Measurements from ENCODE around the gene OR8D2. TPM values are rescaled to one million over a fixed set of nuclear protein-coding genes. Genes with fewer than 3 reads are reported as not detected.

The OR8D2 gene
- total and polyA plus RNA-seq, 2 donors (not counting 1 experiment from before 2014, with no cell fraction given), result not detected

GRCh38 chr11:124301548-124301947, 18.4 kb downstream of the OR8D2 start:
- no peak overlapping the region for H3K4me2 ChIP-seq (replicated peaks; ENCODE audit: low read depth, low read length, poor library complexity, severe bottlenecking)
- H3K27ac ChIP-seq (ENCODE audit: low read length in 2 of 2), result no peak overlapping the region
- H4K20me1 ChIP-seq (ENCODE audit: control insufficient read depth, insufficient read depth, low read length, poor library complexity, severe bottlenecking), result no peaks in the 10 kb centered on the region
- 100% methylated on average over 1 of the region's 3 CpGs for WGBS (ENCODE audit: insufficient coverage)
- CTCF ChIA-PET, result no interaction called here
- H3K4me3 Mint-ChIP-seq, result no peak overlapping the region
- no peaks in the 10 kb centered on the region for H3K4me1 Mint-ChIP-seq
- H2AFZ ChIP-seq (ENCODE audit: insufficient read depth, low read depth, low read length, poor library complexity, severe bottlenecking), result no peak overlapping the region
- TF ChIP-seq EZH2 (IDR thresholded peaks at IDR 0.05; ENCODE audit: borderline replicate concordance, insufficient read depth, low read depth, low read length, poor library complexity, severe bottlenecking) (no peak), CTCF (IDR thresholded peaks at IDR 0.05) (no peak)
- POLR2A ChIA-PET, result no interaction called here
- H3K27ac Mint-ChIP-seq, result no peak overlapping the region
- H3K9me3 Mint-ChIP-seq (ENCODE audit: insufficient read depth), result no peaks in the 10 kb centered on the region
- H3K9me3 ChIP-seq (ENCODE audit: control extremely low read depth in 1 of 3, control insufficient read depth in 2 of 3, insufficient read depth in 1 of 3, low read length in 2 of 3), result no peaks in the 10 kb centered on the region
- H3K36me3 ChIP-seq (replicated peaks in 1 of 2; ENCODE audit: control extremely low read depth in 1 of 2, control insufficient read depth in 1 of 2, extremely low read depth in 1 of 2, insufficient read depth in 2 of 2, low read length in 1 of 2), result no peaks in the 10 kb centered on the region
- ATAC-seq (ENCODE audit: low read depth) (no peak), DNase-seq (no peak)
- peaks cover 8% of the 10 kb centered on the region for H3K27me3 Mint-ChIP-seq
- no peaks in the 10 kb centered on the region for H3K79me2 ChIP-seq (ENCODE audit: control insufficient read depth, insufficient read depth, low read length)
- intact Hi-C loops (cut with micrococcal nuclease), result no loop called here
- no peak overlapping the region for H3K4me3 ChIP-seq (ENCODE audit: control extremely low read depth in 1 of 5, extremely low read depth in 1 of 5, insufficient read depth in 1 of 5, low read depth in 2 of 5, low read length in 4 of 5)
- H3K4me1 ChIP-seq (ENCODE audit: control insufficient read depth in 2 of 2, insufficient read depth in 2 of 2, low read length in 2 of 2), result no peaks in the 10 kb centered on the region
- H3K9ac ChIP-seq (ENCODE audit: low read length), result no peak overlapping the region
- H3K27me3 ChIP-seq (replicated peaks in 1 of 4; ENCODE audit: control extremely low read depth in 1 of 4, control insufficient read depth in 3 of 4, insufficient read depth in 4 of 4, low read length in 3 of 4), result peaks cover 0 to under 1% (median 0%) of the 10 kb centered on the region in 4 experiments

- H3K9ac ChIP-seq (ENCODE audit: low read length), result no peak overlapping the region
- no peak overlapping the region for H3K4me3 Mint-ChIP-seq
- DNase-seq (no peak), ATAC-seq (ENCODE audit: low read depth) (no peak)
- no peaks in the 10 kb centered on the region for H4K20me1 ChIP-seq (ENCODE audit: control insufficient read depth, insufficient read depth, low read length, poor library complexity, severe bottlenecking)
- ChIA-PET POLR2A (no interaction called here), CTCF (no interaction called here)
- TF ChIP-seq EZH2 (IDR thresholded peaks at IDR 0.05; ENCODE audit: borderline replicate concordance, insufficient read depth, low read depth, low read length, poor library complexity, severe bottlenecking) (no peak), CTCF (IDR thresholded peaks at IDR 0.05) (no peak)
- H3K27ac Mint-ChIP-seq, result no peak overlapping the region
- WGBS (ENCODE audit: insufficient coverage), result no CpG with 5 or more reads among the region's 4 CpGs
- no peaks in the 10 kb centered on the region for H3K4me1 Mint-ChIP-seq
- H3K4me3 ChIP-seq (ENCODE audit: control extremely low read depth in 1 of 5, extremely low read depth in 1 of 5, insufficient read depth in 1 of 5, low read depth in 2 of 5, low read length in 4 of 5), result no peak overlapping the region
- H3K36me3 ChIP-seq (replicated peaks in 1 of 2; ENCODE audit: control extremely low read depth in 1 of 2, control insufficient read depth in 1 of 2, extremely low read depth in 1 of 2, insufficient read depth in 2 of 2, low read length in 1 of 2), result no peaks in the 10 kb centered on the region
- no peak overlapping the region for H2AFZ ChIP-seq (ENCODE audit: insufficient read depth, low read depth, low read length, poor library complexity, severe bottlenecking)
- no peak overlapping the region for H3K4me2 ChIP-seq (replicated peaks; ENCODE audit: low read depth, low read length, poor library complexity, severe bottlenecking)
- no peaks in the 10 kb centered on the region for H3K9me3 ChIP-seq (ENCODE audit: control extremely low read depth in 1 of 3, control insufficient read depth in 2 of 3, insufficient read depth in 1 of 3, low read length in 2 of 3)
- H3K9me3 Mint-ChIP-seq (ENCODE audit: insufficient read depth), result no peaks in the 10 kb centered on the region
- no peaks in the 10 kb centered on the region for H3K79me2 ChIP-seq (ENCODE audit: control insufficient read depth, insufficient read depth, low read length)
- peaks cover 14% of the 10 kb centered on the region for H3K27me3 Mint-ChIP-seq
- H3K27ac ChIP-seq (ENCODE audit: low read length in 2 of 2), result no peak overlapping the region
- no peaks in the 10 kb centered on the region for H3K27me3 ChIP-seq (replicated peaks in 1 of 4; ENCODE audit: control extremely low read depth in 1 of 4, control insufficient read depth in 3 of 4, insufficient read depth in 4 of 4, low read length in 3 of 4)
- no peaks in the 10 kb centered on the region for H3K4me1 ChIP-seq (ENCODE audit: control insufficient read depth in 2 of 2, insufficient read depth in 2 of 2, low read length in 2 of 2)
- intact Hi-C loops (cut with micrococcal nuclease), result no loop called here
Observed at GRCh38 chr11:124297921-124298320, 22.1 kb downstream of the OR8D2 start.
